HCEC 1CT (cell line): Measurements from ENCODE around the gene COA4.
A peak's percentile ranks its signal among the peaks of the same experiment; 100 is the strongest.
"Not testable (repeated sequence)": the region's sequence is repeated elsewhere in the genome, so short reads cannot be mapped to it uniquely, and the experiment has no call there.

Experiments used
- DNase-seq: peaks from one replicate; pipeline ENCODE4 v3.0.0-alpha.2; 2017

The COA4 gene

DNA sequence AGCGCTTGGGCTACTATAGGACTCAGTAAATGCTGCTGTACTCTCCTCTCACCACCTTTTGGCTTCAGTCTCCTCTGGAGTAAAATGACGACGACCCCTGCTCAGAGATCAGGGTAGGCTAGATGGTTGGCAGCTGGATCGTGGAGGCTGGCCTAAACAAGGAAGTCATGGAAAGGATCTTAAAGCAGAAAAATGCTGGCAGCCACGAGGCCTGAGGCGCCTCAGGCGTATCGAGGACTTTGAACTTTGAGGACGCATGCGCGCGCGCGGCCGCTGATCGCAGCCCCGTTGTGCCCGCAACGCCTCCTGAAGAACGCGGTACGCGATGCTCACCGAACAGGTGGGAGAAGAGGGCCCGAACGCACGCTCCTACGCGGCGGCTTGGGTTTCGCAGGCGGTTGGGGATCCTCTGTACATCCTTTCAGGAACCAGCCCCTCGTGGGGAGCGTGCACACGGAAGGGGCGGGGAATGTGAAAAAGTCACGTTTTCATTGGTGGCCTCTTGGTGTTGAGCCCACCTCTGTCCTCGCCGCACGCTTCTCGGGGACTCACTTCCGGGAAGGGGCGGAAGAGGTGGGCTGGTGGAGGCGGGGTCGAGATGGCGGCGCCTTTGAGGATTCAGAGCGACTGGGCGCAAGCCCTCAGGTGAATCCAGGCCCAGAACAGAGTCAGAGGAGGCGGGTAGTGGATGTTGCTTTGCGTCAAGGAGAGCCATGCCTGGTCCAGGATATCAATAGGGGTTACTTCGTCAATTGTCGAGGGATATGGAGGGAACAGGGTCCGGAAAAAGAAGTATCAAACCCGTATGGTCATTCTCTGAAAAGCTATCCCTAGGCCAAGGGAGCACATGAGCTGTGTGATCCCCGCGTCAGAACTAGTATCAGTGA lies at the start of gene COA4, which contains the start of gene PAAF1:
TSS of gene COA4 (minus strand) at position 423 of the 887 bp plus-strand sequence. CDS start 3,468 bp downstream, outside the sequence.
TSS of gene PAAF1 (plus strand) at position 576 of the 887 bp plus-strand sequence. CDS start at position 599, 23 bp downstream.
- DNase-seq, result peak; percentile 95

GRCh38 chr11:73921180-73921579 lies 44.5 kb upstream of the COA4 start:
- DNase-seq, result no peak

- peak; percentile 32 for DNase-seq
Measured at GRCh38 chr11:73916435-73916834, 39.8 kb upstream of the COA4 start.

- DNase-seq, result no peak
Measured at GRCh38 chr11:73914284-73914683, 37.6 kb upstream of the COA4 start.

DNA sequence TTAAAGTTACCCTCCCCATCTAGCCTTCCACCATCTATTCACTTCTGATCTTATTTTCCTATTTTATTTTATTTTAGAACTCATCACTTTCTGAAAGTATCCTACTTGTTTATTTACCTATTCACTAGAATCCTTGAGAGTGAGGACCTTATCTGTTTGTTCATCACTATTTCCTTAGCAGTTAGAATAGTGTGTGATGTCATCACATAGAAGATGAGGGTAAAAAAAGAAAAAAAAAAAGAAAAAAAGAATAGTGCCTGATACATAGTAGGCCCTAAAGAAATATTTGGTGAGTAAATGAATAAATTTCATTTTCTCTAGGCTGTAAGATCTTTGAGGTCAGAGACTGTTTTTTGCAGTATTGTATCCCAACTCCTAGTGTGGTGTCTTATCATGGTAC lies 36.8 kb upstream of the COA4 start:
- no peak for DNase-seq

- no peak for DNase-seq
Measured at GRCh38 chr11:73912026-73912425, 35.4 kb upstream of the COA4 start.

DNA sequence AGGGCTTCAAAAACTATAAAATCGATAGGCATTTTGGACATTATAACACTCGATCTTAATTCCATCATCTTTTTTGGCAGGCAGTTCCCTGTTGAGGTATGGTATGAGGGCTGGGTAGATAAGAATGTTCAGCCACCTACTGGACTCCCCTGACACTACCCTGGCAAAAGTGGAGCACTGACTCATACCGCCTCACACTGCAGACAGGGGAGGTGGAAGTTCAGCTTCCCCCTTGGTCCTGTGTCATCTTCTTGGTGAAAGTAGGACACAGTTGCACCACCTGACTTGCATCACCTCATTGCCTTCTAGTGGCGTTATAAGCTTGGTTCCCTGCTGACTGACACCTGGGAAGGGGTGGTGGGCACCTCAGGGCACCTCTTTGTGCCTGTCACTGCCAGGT lies 30.5 kb upstream of the COA4 start:
- DNase-seq, result peak; percentile 56

DNA sequence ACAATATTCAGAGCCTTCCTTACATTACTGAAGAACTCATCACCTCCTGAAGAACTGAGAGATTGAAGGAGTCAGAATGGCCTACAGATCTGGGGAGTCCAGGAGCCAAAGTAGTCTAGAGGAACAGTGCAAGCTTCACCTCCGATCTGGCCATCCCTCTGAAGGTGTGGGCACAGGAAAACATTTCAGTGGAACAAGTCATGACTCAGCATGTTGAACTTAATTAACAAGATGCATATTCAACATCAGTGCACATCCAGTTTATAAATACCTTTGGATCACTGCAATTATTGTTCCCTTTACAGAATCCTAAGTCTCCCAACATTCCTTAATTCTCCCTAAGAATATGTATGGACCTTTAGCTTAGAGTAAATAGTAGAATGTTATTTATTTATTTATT lies 25.7 kb upstream of the COA4 start:
- no peak for DNase-seq

DNA sequence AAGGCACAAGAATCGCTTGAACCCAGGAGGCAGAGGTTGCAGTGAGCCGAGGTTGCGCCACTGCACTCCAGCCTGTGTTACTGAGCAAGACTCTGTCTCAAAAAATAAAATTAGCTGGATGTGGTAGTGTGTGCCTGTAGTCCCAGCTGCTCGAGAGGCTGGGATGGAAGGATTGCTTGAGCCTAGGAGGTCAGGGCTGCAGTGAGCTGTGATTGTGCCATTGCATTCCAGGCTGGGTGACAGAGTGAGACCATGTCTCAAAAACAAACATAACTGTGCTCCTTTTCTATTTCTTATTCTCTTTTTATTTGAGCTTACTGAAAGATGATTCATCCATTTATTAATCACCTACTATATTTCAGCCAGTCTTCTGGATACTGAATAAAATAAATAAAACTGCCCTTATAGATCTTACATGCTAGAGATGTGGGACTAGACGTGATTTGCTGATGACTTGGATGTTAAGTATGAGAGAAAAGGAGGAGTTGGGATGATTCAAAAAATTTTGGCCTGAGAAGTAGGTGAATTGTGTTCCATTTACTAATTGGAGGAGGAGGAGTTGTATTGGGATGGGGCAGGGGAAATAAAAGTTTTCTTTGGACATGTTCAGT lies 18.2 kb upstream of the COA4 start:
- DNase-seq, result peak; percentile 77

DNA sequence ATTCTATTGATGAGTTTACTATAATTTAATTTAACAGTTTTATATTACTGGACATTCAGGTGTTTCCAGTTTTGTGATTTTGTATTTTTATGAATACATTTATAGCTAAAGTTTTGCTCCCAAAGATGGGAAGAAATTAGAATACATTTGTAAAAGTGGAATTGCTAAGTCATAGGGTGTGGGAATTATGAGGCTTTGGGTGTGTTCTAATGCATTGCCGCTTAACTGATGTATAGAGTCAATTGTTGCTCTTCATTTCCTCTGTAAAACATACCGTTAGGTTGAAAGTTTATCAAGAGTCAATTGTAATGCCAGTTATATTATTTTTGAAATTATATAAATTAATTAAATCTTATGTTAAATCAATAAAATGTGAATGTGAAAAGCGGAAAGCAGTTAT lies 16.4 kb upstream of the COA4 start:
- DNase-seq, result no peak

DNA sequence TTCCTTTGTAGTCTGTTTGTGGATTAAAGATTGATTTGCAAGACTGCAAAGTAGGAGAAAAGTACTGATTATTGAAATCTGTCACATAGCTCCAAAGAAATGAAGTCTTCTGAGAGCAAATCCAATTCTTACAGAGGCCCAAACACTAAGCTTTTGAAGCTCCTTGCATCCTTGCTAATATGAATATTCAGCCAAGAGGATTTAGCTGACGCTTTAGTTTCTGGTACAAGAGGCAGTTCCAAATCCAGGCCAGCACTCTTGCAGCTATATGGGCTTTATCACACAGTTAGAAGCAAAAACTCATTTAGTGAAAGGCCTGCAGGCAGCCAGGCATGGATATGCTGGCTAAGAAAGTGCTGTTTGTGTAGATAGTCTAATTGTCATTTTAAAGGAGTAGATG lies 12.9 kb upstream of the COA4 start:
- DNase-seq, result no peak

DNA sequence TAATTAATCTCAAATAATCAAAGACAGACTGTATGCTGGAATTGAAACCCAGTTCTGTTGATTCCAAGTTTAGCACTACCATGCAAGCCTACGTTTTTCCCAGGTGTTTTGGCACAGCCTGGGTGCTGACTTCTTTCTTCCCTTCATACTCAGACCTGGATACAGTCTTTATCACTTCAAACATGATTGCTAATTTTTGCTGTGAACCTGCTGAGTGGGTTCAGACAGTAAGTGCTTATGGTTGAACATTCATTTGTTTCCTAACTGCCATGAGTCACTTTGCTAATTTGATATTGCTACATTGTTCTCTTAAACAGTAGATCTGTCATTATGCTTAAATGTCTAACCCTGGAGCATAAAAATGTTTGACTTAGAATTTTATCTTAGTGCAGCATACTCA lies 12.4 kb upstream of the COA4 start:
- DNase-seq, result peak; percentile 7

GRCh38 chr11:73888244-73888643 lies 11.6 kb upstream of the COA4 start:
- no peak for DNase-seq

GRCh38 chr11:73883856-73884255 lies 7.2 kb upstream of the COA4 start:
- no peak for DNase-seq

DNA sequence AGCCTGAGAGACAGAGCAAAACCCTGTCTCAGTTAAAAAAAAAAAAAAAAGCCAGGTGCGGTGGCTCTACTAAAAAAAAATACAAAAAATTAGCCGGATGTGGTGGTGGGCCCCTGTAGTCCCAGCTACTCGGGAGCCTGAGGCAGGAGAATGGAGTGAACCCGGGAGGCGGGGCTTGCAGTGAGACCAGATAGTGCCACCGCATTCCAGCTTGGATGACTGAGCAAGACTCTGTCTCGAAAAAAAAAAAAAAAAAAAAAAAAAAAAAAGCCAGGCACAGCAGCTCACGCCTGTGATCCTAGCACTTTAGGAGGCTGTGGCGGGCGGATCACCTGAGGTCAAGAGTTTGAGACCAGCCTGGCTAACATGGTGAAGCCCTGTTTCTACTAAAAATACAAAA lies 3.8 kb upstream of the COA4 start:
- not testable (repeated sequence) for DNase-seq

DNA sequence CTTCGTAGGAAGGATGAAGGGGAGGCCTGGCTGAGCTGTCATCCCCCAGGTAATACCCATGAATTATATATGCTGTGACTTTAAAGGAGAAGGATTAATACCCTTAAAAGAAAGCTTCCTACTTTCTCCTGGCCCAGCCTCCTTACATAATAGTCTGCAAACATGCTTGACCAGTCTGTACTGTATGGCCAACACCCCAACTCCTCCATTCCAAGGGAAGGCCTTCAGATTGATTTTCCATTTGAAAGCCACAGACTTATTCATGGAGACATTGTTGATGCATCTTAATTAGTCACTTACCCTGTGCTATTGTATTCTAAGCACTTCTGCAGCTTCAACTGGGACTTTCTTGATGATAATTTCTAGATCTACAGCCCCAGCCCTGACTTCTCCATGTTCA lies 2.1 kb upstream of the COA4 start:
- no peak for DNase-seq

- no peak for DNase-seq
Measured at GRCh38 chr11:73875840-73876239, 806 bp downstream of the COA4 start.

DNA sequence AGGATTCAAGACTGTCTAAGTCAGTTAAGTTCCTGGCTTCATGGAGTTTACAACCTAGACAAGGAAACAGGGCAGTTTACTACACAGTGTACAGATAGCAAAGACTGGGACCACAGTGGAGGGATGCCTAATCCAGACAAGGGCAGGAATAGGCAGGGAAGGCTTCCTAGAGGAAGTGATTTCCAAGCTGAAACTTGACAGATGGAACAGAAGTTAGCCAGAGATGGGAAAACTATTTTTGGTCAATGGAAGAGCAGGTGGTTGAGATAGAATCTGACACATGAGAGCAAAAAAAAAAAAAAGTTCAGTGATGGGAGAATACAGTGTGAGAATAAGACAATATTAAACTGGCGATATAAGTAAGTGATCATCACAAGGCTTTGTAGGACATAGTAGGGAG lies 1.3 kb downstream of the COA4 start:
- no peak for DNase-seq

GRCh38 chr11:73872749-73873357 lies 3.8 kb downstream of the COA4 start:
- DNase-seq, result no peak

DNA sequence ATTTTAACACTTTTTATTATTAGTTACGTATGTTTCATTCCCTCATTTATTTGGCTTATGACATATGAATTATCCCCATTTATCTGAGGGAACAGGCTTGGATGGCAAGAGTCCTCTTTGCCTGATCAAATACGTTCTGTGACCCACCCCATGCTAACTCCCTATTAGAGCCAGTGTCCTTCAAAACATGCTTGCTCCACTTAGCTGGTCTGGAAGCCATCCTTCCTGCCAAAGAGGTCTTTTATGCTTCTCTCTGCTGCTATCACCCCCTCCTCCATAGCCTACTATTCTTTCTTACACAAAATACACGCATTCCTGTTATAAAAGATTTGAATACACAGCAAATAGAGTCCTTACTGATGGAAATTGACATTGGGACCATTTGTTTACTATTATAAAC lies 6.4 kb downstream of the COA4 start:
- DNase-seq, result no peak

DNA sequence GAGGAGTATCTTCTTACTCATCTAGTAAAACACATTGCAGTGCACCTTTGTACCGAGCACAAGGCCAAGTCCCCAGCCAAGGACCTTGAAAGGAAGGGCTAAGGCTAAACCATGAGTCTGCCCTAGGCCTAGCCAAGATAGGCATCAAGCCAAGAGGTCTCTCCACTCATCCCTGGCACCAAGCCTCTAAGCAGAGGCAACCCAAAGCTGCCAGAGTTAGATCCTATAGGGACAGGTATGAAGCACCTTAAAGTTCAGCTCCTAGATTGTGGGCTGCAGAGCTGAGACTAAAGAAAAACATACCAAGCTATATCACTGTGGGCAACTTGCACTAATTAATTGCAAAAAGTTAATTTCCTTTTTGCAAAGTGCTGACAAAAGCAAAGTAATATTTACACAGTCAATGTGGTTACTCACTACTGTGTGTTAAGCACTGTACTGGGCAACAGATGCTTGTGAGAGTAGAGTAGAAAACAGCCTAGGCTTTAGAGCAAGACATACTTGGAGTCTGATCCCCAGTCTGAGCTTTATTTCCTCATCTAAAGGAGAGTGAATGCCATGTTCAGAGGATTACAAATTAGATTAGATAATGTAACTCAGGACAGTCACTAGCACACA lies 7.2 kb downstream of the COA4 start:
- no peak for DNase-seq

GRCh38 chr11:73866586-73866996 lies 10.1 kb downstream of the COA4 start:
- DNase-seq, result peak; percentile 98

GRCh38 chr11:73866095-73866579 lies 10.5 kb downstream of the COA4 start:
- peak; percentile 85 for DNase-seq
